Measurements from ENCODE around the gene ARGLU1.

ARGLU1 gene

DNA sequence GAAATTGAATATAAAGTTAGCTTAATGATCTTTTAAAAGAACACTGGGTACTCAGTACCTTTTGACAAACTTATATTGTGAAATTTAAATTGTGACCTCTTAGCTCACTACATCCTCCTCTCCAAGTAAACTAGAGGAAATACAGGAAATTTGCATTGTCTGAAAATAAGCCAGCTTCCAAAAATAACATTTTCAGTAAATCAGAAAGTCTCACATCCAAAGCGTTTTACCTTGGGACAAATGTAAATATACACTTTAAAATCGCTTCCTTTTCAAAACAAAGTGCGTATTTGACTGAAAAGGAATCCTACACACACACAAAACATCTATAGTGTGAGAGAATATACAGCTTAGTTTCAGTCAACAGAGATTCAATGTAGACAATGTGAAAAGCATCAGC is 30.4 kb downstream of the ARGLU1 start:
- Histone ChIP-seq H3K4me1 (ENCODE audit: insufficient read depth, low read length) (peaks cover 8% of the 10 kb centered on the region), H3K27ac (ENCODE audit: low read depth, low read length) (no peak overlapping the region), H3K36me3 (ENCODE audit: insufficient read depth, low read length) (peaks cover 22% of the 10 kb centered on the region), H3K9me3 (ENCODE audit: insufficient read depth, low read depth, low read length) (no peaks in the 10 kb centered on the region), H3K27me3 (ENCODE audit: insufficient read depth, low read length) (peaks cover 13% of the 10 kb centered on the region), H3K9ac (ENCODE audit: low read depth, low read length) (no peak overlapping the region), H3K4me3 (ENCODE audit: low read length) (no peak overlapping the region)
- WGBS = 61% methylated on average over 2 of the region's 3 CpGs

DNA sequence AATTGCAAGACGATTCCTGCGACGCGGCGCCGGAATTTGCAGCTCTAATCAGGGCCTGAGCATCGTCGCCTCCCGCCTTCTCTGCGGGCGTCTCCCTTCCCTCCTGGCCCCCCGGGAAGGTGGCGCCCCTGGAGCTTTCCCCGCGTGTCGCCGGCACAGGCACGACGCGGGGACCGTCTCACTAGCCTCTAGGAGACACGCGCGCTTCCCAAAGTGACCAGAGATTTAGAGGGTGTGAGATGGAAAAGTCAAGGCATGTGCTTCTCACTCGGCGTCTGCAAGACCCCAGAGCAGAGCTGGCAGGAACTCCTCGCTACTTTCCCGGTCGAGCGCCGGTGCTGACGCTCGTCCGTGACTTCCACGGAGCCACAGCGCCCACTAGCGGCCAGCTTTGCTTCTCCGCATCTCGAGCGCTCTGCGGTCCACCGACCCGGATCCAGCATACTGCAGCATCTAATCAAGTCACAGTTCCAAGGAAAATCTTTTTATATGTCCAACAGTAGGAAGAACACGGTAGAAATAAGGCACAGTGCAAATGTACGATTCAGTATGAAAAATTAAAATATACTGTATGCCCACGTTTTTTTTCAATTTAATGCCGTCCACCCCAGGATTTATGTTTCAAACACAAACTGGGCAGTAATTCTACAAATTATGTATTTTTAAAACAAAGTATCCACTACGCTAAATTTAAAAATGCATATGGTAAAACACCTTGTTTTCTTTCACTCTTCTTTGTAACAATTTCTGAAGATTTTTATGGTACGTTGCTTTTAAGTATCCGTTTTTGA is 31.5 kb downstream of the ARGLU1 start:
- no peak overlapping the region; the same call in 1 of the 2 replicates for H3K27ac ChIP-seq (ENCODE audit: low read depth, low read length)
- H3K36me3 ChIP-seq (ENCODE audit: insufficient read depth, low read length) = peaks cover 11% of the 10 kb centered on the region
- peaks cover 16% of the 10 kb centered on the region for H3K4me1 ChIP-seq (ENCODE audit: insufficient read depth, low read length)
- 0 out of 2 replicates have a peak overlapping the region, but pooled peaks have one; percentile 33 for H3K9ac ChIP-seq (ENCODE audit: low read depth, low read length)
- H3K9me3 ChIP-seq (ENCODE audit: insufficient read depth, low read depth, low read length) = no peaks in the 10 kb centered on the region
- peaks cover 13% of the 10 kb centered on the region for H3K27me3 ChIP-seq (ENCODE audit: insufficient read depth, low read length)
- H3K4me3 ChIP-seq (ENCODE audit: low read length) = peak overlapping the region; percentile 72
- 8% methylated on average over 48 of the region's 50 CpGs for WGBS

DNA sequence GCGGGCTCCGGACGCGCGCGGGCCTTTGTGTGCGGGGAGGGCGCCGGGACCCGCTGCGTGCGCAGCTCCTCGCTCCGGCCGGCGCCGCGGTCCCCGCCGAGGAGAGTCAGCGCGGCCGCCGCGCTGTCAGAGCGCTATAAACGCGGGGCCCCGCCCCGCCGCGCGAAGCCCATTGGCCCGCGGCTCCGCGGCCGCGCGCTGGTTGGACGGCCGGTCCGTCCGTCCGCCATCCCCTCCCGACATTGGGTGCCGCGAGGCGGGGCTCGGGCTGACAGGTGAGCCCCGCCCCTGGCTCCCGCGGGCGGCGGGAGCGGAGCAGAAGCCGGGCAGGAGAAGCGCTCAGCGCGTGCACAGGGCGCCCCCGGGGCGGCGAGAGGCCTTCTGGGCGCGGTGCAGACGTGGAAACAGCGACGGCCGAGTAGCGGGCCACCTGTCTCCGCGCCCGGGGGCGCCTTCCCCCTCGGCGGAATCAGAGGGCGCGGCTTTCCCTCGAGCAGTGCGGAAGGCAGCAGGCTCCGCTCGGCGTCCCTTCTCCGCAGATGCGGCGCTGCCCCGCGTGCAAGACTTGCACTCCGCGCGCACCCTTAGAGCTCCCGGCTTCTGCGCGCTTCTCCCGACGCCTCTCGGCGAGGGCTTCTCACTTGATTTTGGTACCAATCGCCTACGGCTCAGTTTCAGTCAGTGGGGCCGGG is 32.2 kb downstream of the ARGLU1 start, which contains the start of gene EFNB2:
Gene EFNB2 (minus strand): TSS at position 111 of the 692 bp plus-strand sequence. CDS start 698 bp downstream, outside the sequence.
- Histone ChIP-seq H3K27me3 (ENCODE audit: insufficient read depth, low read length) (peaks cover 13% of the 10 kb centered on the region), H3K4me1 (ENCODE audit: insufficient read depth, low read length) (peaks cover 24% of the 10 kb centered on the region), H3K9me3 (ENCODE audit: insufficient read depth, low read depth, low read length) (no peaks in the 10 kb centered on the region), H3K4me3 (ENCODE audit: low read length) (peak within 1 kb of the TSS; percentile 72), H3K27ac (ENCODE audit: low read depth, low read length) (no peak within 1 kb of the TSS; the same call in 1 of the 2 replicates), H3K36me3 (ENCODE audit: insufficient read depth, low read length) (peaks cover 4% of the 10 kb centered on the region; the same call in 1 of the 2 replicates), H3K9ac (ENCODE audit: low read depth, low read length) (peak within 1 kb of the TSS; percentile 70; the same call in 1 of the 2 replicates)
- WGBS = under 1% methylated on average over 102 of the region's 102 CpGs

DNA sequence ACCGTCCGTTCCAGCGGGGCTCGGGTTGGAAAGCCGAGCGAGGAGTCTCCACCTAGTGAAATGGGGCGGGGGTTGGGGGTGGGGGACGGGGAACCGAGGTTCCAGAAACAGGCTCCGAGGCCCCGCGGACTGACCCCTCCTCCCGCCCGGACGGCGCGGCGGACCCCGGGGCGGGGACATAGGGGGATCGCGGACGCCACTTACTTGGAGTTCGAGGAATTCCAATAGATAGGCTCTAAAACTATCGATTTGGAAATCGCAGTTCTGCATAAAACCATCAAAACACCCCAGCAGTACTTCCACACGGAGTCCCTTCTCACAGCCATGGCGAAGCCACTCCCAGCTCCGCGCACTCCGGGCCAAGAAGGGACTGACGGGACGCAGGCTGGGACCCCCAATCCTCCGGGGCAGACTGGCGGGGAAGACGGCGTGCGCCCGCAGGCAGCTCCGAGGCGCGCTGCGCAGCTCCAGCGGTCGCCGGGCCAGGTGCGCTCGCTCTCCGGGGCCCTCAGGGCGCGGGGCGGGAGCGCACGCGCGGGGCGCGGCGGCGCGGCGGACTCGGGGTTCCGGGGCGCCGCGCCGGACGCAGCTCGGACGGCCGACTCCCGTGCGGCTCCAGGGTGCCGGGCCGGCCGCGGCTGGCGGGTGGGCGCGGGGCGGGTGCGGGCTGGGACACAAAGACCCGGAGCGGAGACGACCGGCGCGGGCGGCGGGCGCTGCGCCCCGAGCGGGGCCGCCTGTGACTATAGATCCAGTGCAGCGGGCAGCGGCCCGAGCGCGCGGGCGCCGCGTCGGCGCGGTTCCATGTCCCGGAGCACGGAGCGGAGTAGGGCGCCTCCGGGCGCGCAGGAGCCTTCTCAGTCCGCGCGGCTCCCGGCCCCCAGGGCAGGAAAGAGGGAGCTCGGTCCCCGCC is 33.0 kb downstream of the ARGLU1 start:
- Histone ChIP-seq H3K9ac (ENCODE audit: low read depth, low read length) (peak overlapping the region; percentile 70; the same call in 1 of the 2 replicates), H3K4me3 (ENCODE audit: low read length) (peak overlapping the region; percentile 72), H3K27ac (ENCODE audit: low read depth, low read length) (no peak overlapping the region), H3K4me1 (ENCODE audit: insufficient read depth, low read length) (peaks cover 32% of the 10 kb centered on the region), H3K27me3 (ENCODE audit: insufficient read depth, low read length) (peaks cover 13% of the 10 kb centered on the region), H3K9me3 (ENCODE audit: insufficient read depth, low read depth, low read length) (no peaks in the 10 kb centered on the region), H3K36me3 (ENCODE audit: insufficient read depth, low read length) (no peaks in the 10 kb centered on the region)
- WGBS = under 1% methylated on average over 121 of the region's 121 CpGs

DNA sequence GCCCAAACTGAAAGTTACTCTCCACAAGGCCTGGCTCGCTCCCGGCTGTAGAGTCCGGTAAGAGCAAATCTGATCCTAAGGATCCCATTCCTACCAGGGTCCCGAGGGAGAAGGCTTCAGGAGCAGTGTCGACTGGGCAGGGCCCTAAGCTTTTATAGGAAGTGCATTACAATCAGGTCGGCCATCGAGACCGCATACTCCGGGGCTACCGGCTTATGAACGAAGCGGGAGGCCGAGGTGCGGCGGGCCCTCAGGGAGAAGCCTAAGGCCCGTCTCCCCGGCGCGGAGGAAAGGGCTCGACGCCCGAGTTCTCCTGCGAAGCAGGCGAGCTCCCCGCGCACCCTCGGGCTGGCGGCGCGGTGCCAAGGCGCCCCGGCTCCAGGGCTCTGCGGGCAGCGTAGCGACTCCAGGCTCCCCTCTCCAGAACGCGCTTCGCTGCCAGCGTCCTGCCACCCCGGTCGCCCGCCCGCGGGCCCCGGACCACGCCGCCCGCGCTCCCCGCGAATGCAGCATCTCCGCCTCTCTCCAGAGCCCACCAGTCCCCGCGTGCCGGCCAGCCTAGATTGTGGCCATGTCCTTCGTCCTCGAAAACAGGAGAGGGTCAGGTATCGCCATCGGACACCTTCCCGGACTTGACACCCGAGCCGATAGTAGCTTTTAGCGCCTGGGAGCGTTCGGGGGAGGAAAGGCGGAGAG is 33.8 kb downstream of the ARGLU1 start:
- Histone ChIP-seq H3K4me3 (ENCODE audit: low read length) (peak overlapping the region; percentile 72), H3K4me1 (ENCODE audit: insufficient read depth, low read length) (peaks cover 40% of the 10 kb centered on the region), H3K9ac (ENCODE audit: low read depth, low read length) (peak overlapping the region; percentile 70), H3K27ac (ENCODE audit: low read depth, low read length) (no peak overlapping the region), H3K9me3 (ENCODE audit: insufficient read depth, low read depth, low read length) (no peaks in the 10 kb centered on the region), H3K36me3 (ENCODE audit: insufficient read depth, low read length) (no peaks in the 10 kb centered on the region), H3K27me3 (ENCODE audit: insufficient read depth, low read length) (peaks cover 13% of the 10 kb centered on the region)
- WGBS = under 1% methylated on average over 66 of the region's 66 CpGs

DNA sequence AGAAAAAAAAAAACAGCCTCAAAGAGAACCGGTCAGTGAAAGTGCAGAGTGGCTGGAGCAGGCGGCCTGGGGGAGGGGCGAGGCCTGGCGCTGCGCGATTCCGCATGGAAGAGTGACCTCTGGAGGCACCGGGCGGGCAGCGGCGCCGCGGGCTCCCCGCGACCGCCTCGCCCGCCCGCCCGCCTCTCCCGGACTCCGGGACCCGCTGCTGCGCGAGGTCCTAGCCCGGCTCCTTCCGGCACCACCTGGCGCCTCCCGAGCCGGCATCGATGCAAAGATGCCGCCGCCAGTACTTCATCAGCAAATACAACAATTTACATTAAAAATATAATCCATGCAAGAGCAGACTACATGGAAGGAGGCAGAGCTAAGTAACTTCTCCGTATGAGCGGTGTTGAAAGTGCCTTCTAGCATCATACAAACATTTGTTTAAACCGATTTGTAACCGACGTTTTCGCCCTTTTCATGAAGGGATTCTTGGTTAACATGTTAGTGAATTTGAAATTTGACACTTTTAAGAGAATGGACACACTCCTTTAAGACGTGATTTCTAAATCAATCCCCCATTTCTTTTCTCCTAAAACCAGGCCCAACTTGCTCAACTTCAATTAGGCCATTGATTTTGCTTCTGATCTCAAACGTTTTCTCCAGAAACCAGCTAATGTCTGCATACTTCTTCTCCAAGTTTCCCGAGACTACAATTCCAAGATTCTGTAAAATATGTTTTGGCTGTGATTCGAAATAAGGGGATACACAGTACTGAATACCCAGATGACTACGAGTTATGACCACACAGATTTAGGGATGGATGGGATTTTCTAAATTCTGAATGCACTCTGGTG is 34.6 kb downstream of the ARGLU1 start:
- H3K4me3 ChIP-seq (ENCODE audit: low read length) = peak overlapping the region; percentile 72
- H3K27me3 ChIP-seq (ENCODE audit: insufficient read depth, low read length) = peaks cover 13% of the 10 kb centered on the region
- no peaks in the 10 kb centered on the region for H3K36me3 ChIP-seq (ENCODE audit: insufficient read depth, low read length)
- H3K4me1 ChIP-seq (ENCODE audit: insufficient read depth, low read length) = peaks cover 47% of the 10 kb centered on the region
- peak overlapping the region; percentile 70 for H3K9ac ChIP-seq (ENCODE audit: low read depth, low read length)
- no peaks in the 10 kb centered on the region for H3K9me3 ChIP-seq (ENCODE audit: insufficient read depth, low read depth, low read length)
- no peak overlapping the region for H3K27ac ChIP-seq (ENCODE audit: low read depth, low read length)
- under 1% methylated on average over 40 of the region's 44 CpGs for WGBS

DNA sequence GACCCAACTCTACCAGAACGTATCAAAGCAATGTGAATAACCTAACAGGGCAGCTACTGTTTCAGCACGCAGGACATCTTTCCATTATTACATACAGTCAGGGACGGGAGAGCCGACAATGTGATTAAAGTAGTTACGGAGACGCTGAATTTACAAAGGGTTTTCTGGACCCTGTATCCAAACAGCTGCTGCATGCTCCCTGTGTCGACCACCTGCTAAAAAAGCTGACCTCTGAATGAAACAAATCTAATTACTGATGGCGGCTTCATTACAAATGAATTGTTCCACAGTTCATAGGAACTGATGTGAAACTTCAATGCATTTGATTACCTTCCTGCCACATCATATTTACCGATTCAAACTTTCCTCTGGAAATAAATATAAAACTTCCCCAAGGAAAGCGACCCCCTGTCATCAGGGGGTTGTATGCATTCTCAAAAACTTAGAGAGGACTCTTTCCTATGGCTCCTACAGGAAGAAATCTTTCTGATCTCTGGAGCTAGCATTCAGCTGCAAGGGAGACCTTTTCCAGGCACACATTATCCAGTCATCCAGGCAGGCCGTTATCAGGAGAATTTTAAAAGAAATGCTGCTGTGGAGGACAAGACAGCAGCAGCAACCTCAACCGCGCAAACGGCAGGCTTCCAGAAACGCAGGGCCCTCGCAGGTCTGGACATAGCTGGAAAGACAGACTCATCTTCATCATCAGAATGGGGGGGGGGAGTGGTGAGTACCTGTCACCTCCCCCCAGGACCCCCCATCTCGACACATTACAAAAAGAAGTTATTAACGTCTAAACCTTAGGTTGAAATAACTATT is 35.6 kb downstream of the ARGLU1 start:
- H3K4me1 ChIP-seq (ENCODE audit: insufficient read depth, low read length) = peaks cover 50% of the 10 kb centered on the region
- 22% methylated on average over 14 of the region's 18 CpGs for WGBS
- H3K9me3 ChIP-seq (ENCODE audit: insufficient read depth, low read depth, low read length) = no peaks in the 10 kb centered on the region
- no peak overlapping the region; the same call in 1 of the 2 replicates for H3K27ac ChIP-seq (ENCODE audit: low read depth, low read length)
- peak overlapping the region; percentile 72 for H3K4me3 ChIP-seq (ENCODE audit: low read length)
- no peaks in the 10 kb centered on the region for H3K36me3 ChIP-seq (ENCODE audit: insufficient read depth, low read length)
- H3K9ac ChIP-seq (ENCODE audit: low read depth, low read length) = peak overlapping the region; percentile 48; the same call in 1 of the 2 replicates
- peaks cover 13% of the 10 kb centered on the region for H3K27me3 ChIP-seq (ENCODE audit: insufficient read depth, low read length)

DNA sequence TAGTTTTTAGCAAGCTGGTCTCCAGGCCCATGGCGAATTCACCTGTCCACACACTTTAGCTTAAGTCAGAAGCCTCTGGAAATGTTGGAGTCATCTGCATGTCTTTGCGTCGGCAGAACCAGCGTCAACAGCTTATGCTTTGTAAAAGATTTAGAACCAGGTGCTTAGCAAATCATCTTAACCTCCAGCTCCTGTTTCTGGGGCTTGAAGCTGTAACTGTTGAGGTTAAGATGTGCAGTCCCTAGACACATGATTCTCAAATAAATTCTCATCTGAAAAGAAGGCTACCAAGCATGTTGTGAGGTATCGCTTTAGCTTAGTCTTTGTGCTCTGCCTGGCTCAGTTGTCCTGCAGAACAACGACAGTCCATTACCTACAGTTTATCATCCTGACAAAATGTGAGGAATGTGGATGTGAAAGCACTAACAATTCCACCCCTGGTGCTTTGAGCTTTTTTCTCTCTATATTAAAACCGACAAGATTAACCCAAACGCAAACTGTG is 36.9 kb downstream of the ARGLU1 start:
- peak overlapping the region; percentile 10; the same call in 1 of the 2 replicates for H3K27ac ChIP-seq (ENCODE audit: low read depth, low read length)
- H3K4me1 ChIP-seq (ENCODE audit: insufficient read depth, low read length) = peaks cover 63% of the 10 kb centered on the region
- 64% methylated on average over 7 of the region's 8 CpGs for WGBS

More for the DNA sequence above, 36.9 kb downstream of the ARGLU1 start:
- Histone ChIP-seq H3K27me3 (ENCODE audit: insufficient read depth, low read length) (peaks cover 13% of the 10 kb centered on the region), H3K9ac (ENCODE audit: low read depth, low read length) (peak overlapping the region; percentile 11; the same call in 1 of the 2 replicates), H3K4me3 (ENCODE audit: low read length) (peak overlapping the region; percentile 72), H3K9me3 (ENCODE audit: insufficient read depth, low read depth, low read length) (no peaks in the 10 kb centered on the region), H3K36me3 (ENCODE audit: insufficient read depth, low read length) (no peaks in the 10 kb centered on the region)

Measured in HUES64 (cell line).